Loucy (cell line): ENCODE measurements around the gene PPP4C.

Experiments used
- H2AFZ ChIP-seq: fragments of 200-600 bp; sonication (generic); 2 replicates; pipeline ENCODE4 v1.6.0; 2016; ENCODE audit warnings: antibody characterized with exemption, mild to moderate bottlenecking, low read length, moderate library complexity
- H3F3A ChIP-seq: fragments of 200-600 bp; 2 replicates; pipeline ENCODE4 v1.6.0; 2016; ENCODE audit warnings: antibody characterized with exemption, low read depth, mild to moderate bottlenecking
- H3K27me3 ChIP-seq: fragments of 200-600 bp; sonication (generic); 2 replicates; pipeline ENCODE4 v1.6.1; 2014; ENCODE audit warnings: low read length, mild to moderate bottlenecking; ENCODE audit not compliant: insufficient read depth, poor library complexity, severe bottlenecking
- H3K36me3 ChIP-seq: fragments of 200-600 bp; sonication (generic); 2 replicates; pipeline ENCODE4 v1.6.1; 2016; ENCODE audit warnings: low read length; ENCODE audit not compliant: insufficient read depth
- H3K4me1 ChIP-seq: fragments of 200-600 bp; sonication (generic); 2 replicates; pipeline ENCODE4 v1.5.1; 2014; ENCODE audit warnings: low read length, mild to moderate bottlenecking; ENCODE audit not compliant: insufficient read depth, poor library complexity, severe bottlenecking
- H3K4me2 ChIP-seq: fragments of 200-600 bp; sonication (generic); 2 replicates; pipeline ENCODE4 v1.6.0; 2014; ENCODE audit warnings: antibody characterized with exemption, low read length, low read depth, mild to moderate bottlenecking; ENCODE audit not compliant: poor library complexity, severe bottlenecking
- H3K4me3 ChIP-seq: fragments of 200-600 bp; sonication (generic); 2 replicates; pipeline ENCODE4 v1.5.1; 2014; ENCODE audit warnings: low read length, mild to moderate bottlenecking, mixed read lengths; ENCODE audit not compliant: poor library complexity, severe bottlenecking
- H3K79me2 ChIP-seq: fragments of 200-600 bp; sonication (generic); 2 replicates; pipeline ENCODE4 v1.6.1; 2014; ENCODE audit warnings: low read length; ENCODE audit not compliant: insufficient read depth
- H3K9ac ChIP-seq: fragments of 200-600 bp; sonication (generic); 2 replicates; pipeline ENCODE4 v1.6.0; 2014; ENCODE audit warnings: mild to moderate bottlenecking, low read depth, low read length, moderate library complexity; ENCODE audit not compliant: poor library complexity, severe bottlenecking
- H3K9me2 ChIP-seq: fragments of 200-600 bp; sonication (generic); replicated peaks from 2 replicates; pipeline ENCODE4 v1.6.1; 2016; ENCODE audit warnings: low read depth, low read length, mixed read lengths
- H3K9me3 ChIP-seq: fragments of 200-600 bp; sonication (generic); 2 replicates; pipeline ENCODE4 v1.6.1; 2014; ENCODE audit warnings: mild to moderate bottlenecking, antibody characterized with exemption, low read length, low read depth; ENCODE audit not compliant: insufficient read depth
- H4K20me1 ChIP-seq: fragments of 200-600 bp; sonication (generic); 2 replicates; pipeline ENCODE4 v1.6.0; 2014; ENCODE audit warnings: antibody characterized with exemption, low read length, mild to moderate bottlenecking; ENCODE audit not compliant: insufficient read depth, poor library complexity, severe bottlenecking
- EZH2phosphoT487 ChIP-seq: fragments of 200-600 bp; IDR thresholded peaks from 2 replicates; pipeline ENCODE4 v1.6.1; 2018; ENCODE audit warnings: antibody characterized with exemption, mild to moderate bottlenecking, moderate library complexity, borderline replicate concordance
- TF ChIP-seq, protein P1 (sequence below): fragments of 200-600 bp; sonication (generic); conservative IDR thresholded peaks from 2 replicates; pipeline ENCODE4 v1.5.1; 2014; ENCODE audit warnings: mild to moderate bottlenecking, antibody characterized with exemption, low read length

PPP4C gene

DNA sequence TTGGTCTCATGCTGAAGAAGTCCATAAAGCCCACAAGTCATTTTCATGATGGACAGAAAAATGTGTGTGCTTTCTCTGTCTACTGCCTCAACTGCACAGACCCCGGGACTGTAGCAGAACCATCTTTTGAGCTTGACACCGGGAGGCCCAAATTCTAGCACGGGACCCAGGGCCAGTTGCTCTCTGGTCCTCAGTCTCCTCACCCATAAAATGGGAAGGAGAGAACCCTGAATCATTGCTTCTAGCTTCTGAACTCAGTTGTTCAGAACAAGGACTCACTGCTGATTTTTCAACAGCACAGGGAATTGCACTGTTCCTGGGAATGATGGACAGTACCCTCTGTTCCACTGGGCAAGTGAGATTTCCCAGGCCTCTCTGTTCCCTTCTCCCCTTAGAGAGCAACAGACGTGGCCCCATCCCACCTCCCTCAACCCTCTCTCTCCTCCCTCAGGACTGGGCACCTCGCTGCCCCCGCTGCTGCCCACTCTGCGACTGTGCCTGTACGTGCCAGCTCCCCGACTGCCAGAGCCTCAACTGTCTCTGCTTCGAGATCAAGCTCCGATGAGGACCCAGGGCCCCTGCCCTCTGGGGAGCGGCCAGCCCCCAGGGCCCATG is 12.4 kb upstream of the PPP4C start:
- Histone ChIP-seq H3K79me2 (peaks cover 50% of the 10 kb centered on the region), H3K27me3 (peaks cover 6% of the 10 kb centered on the region), H3K4me2 (peak overlapping the region; percentile 82), H3K4me3 (peak overlapping the region; percentile 84), H3K36me3 (peaks cover 23% of the 10 kb centered on the region), H3K4me1 (peaks cover 35% of the 10 kb centered on the region), H3K9me3 (no peaks in the 10 kb centered on the region), H3F3A (no peaks in the 10 kb centered on the region), H2AFZ (no peak overlapping the region), H3K9me2 (no peaks in the 10 kb centered on the region), H3K9ac (peak overlapping the region; percentile 99), H4K20me1 (peaks cover 26% of the 10 kb centered on the region)
- no peak for TF ChIP-seq EZH2phosphoT487
- TF ChIP-seq, protein P1, sequence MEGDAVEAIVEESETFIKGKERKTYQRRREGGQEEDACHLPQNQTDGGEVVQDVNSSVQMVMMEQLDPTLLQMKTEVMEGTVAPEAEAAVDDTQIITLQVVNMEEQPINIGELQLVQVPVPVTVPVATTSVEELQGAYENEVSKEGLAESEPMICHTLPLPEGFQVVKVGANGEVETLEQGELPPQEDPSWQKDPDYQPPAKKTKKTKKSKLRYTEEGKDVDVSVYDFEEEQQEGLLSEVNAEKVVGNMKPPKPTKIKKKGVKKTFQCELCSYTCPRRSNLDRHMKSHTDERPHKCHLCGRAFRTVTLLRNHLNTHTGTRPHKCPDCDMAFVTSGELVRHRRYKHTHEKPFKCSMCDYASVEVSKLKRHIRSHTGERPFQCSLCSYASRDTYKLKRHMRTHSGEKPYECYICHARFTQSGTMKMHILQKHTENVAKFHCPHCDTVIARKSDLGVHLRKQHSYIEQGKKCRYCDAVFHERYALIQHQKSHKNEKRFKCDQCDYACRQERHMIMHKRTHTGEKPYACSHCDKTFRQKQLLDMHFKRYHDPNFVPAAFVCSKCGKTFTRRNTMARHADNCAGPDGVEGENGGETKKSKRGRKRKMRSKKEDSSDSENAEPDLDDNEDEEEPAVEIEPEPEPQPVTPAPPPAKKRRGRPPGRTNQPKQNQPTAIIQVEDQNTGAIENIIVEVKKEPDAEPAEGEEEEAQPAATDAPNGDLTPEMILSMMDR = no peak

- peaks cover 57% of the 10 kb centered on the region for H3K79me2 ChIP-seq
- TF ChIP-seq EZH2phosphoT487 = no peak
- TF ChIP-seq, protein P1 = peak; percentile 57
- no peaks in the 10 kb centered on the region for H3K9me3 ChIP-seq
- peak overlapping the region; percentile 82 for H3K4me2 ChIP-seq
- H3K4me1 ChIP-seq = peaks cover 40% of the 10 kb centered on the region
- H2AFZ ChIP-seq = peak overlapping the region; percentile 71; the same call in 1 of the 2 replicates
- H3K4me3 ChIP-seq = peak overlapping the region; percentile 84
- H3F3A ChIP-seq = no peaks in the 10 kb centered on the region
- H4K20me1 ChIP-seq = peaks cover 33% of the 10 kb centered on the region
- peaks cover 30% of the 10 kb centered on the region for H3K36me3 ChIP-seq
- H3K9ac ChIP-seq = peak overlapping the region; percentile 99
- H3K9me2 ChIP-seq = no peaks in the 10 kb centered on the region
- H3K27me3 ChIP-seq = peaks cover 6% of the 10 kb centered on the region
Observed at GRCh38 chr16:30063893-30064728, 11.7 kb upstream of the PPP4C start.

- peak overlapping the region; percentile 99 for H3K9ac ChIP-seq
- H3K27me3 ChIP-seq = peaks cover 6% of the 10 kb centered on the region
- TF ChIP-seq, protein P1 = no peak
- TF ChIP-seq EZH2phosphoT487 = no peak
- H3K4me2 ChIP-seq = peak overlapping the region; percentile 82
- H3K79me2 ChIP-seq = peaks cover 63% of the 10 kb centered on the region
- H3K9me3 ChIP-seq = no peaks in the 10 kb centered on the region
- peak overlapping the region; percentile 84 for H3K4me3 ChIP-seq
- H3K4me1 ChIP-seq = peaks cover 44% of the 10 kb centered on the region
- H3F3A ChIP-seq = no peaks in the 10 kb centered on the region
- no peaks in the 10 kb centered on the region for H3K9me2 ChIP-seq
- peaks cover 39% of the 10 kb centered on the region for H4K20me1 ChIP-seq
- H2AFZ ChIP-seq = no peak overlapping the region
- H3K36me3 ChIP-seq = peaks cover 36% of the 10 kb centered on the region
Observed at GRCh38 chr16:30064729-30065101, 11.1 kb upstream of the PPP4C start.
